Gastrocnemius medialis (tissue), 4 donors: ENCODE results near the gene MTOR. TPM values are rescaled to one million over a fixed set of nuclear protein-coding genes. Genes with fewer than 3 reads are reported as not detected.

Source experiments
- ATAC-seq, 2 donors: fragments of 150-250 bp; one replicate each; pipeline ENCODE4 v1.9.1; 2016
- DNase-seq, 2 donors: peaks; one replicate each; pipeline ENCODE4 v3.0.0-alpha.2; 2019
- H3K27ac ChIP-seq, 4 donors: fragments of 200-600 bp; sonication (generic); 1 replicate in 1 of 4; 2 replicates in 3 of 4; pipeline ENCODE4 v1.5.1; 2016 to 2018; ENCODE audit warnings: mild to moderate bottlenecking in 2 of 4, moderate library complexity in 1 of 4
- H3K27me3 ChIP-seq, 3 donors: fragments of 200-600 bp; sonication (generic) in 2 of 3; 1 replicate in 1 of 3; 2 replicates in 2 of 3; pipeline versions ENCODE4 v1.5.1 to v1.6.0; 2016 to 2019; ENCODE audit warnings: mild to moderate bottlenecking in 1 of 3, moderate library complexity in 1 of 3
- H3K36me3 ChIP-seq, 2 donors: fragments of 200-600 bp; sonication (generic) in 1 of 2; one replicate each; pipeline ENCODE4 v1.5.1; 2017 to 2018
- H3K4me1 ChIP-seq, 2 donors: fragments of 200-600 bp; sonication (generic) in 1 of 2; one replicate each; pipeline ENCODE4 v1.5.1; 2016 to 2017; ENCODE audit warnings: mild to moderate bottlenecking in 2 of 2
- H3K4me3 ChIP-seq, 4 donors: fragments of 200-600 bp; sonication (generic) in 3 of 4; 1 replicate in 1 of 4; 2 replicates in 3 of 4; pipeline ENCODE4 v1.5.1; 2016 to 2019; ENCODE audit warnings: mild to moderate bottlenecking in 2 of 4
- H3K9me3 ChIP-seq, 3 donors: fragments of 200-600 bp; sonication (generic) in 2 of 3; 1 replicate in 1 of 3; 2 replicates in 2 of 3; pipeline ENCODE4 v1.5.1; 2016 to 2019
- CTCF ChIP-seq, 5 experiments: fragments of 450-650 bp in 3 of 5; fragments of 200-600 bp in 2 of 5; sonication (generic) in 2 of 5; IDR thresholded peaks in 4 of 5; conservative IDR thresholded peaks in 1 of 5; 1 replicate in 4 of 5; 2 replicates in 1 of 5; pipeline ENCODE4 v1.5.1; 2016 to 2019; ENCODE audit warnings: antibody characterized with exemption in 5 of 5, mild to moderate bottlenecking in 3 of 5, moderate library complexity in 3 of 5
- POLR2A ChIP-seq, 2 donors: fragments of 450-650 bp; IDR thresholded peaks; one replicate each; pipeline ENCODE4 v1.6.1; 2017; ENCODE audit warnings: antibody characterized with exemption in 2 of 2, mild to moderate bottlenecking in 2 of 2, moderate library complexity in 2 of 2
- in situ Hi-C, 4 donors: fragments of 200-750 bp; cut with MboI; loops; one replicate each; pipeline versions ENCODE4 v1.15.0 to v1.8.0; 2017; ENCODE audit warnings: low sequenced_read_pairs in 4 of 4
- intact Hi-C: fragments of 100-400 bp; cut with DNase I; formaldehyde crosslinking; loops from one replicate; pipeline ENCODE4 v1.15.1; 2023; ENCODE audit warnings: low total_unique reads
- total RNA-seq, 4 donors: library from RNA; depleted of rRNA; stranded (reverse); fragments of >200 nt; gene quantifications; one replicate each; pipeline versions ENCODE4 v1.1.0 to v1.2.3, GENCODE V29; 2016

MTOR gene
- total RNA-seq, 4 donors from 2014 or later = 40.7 to 66.3 (median 52.9) TPM

- intact Hi-C loops (no loop called here), in situ Hi-C loops (no loop called here)
- Histone ChIP-seq H3K36me3 (peaks cover 2 to 91% of the 10 kb centered on the region in 2 donors), H3K4me1 (peaks cover 0 to 3% of the 10 kb centered on the region in 2 donors), H3K27me3 (no peaks in the 10 kb centered on the region), H3K27ac (peak overlapping the region in 2 of 4 donors; percentile 13 to 68), H3K4me3 (no peak overlapping the region), H3K9me3 (no peaks in the 10 kb centered on the region)
- ATAC-seq (peak in 1 of 2 donors; percentile 28), DNase-seq (peak in 1 of 2 donors; percentile 17)
- TF ChIP-seq POLR2A (IDR thresholded peaks at IDR 0.05) (no peak), CTCF (IDR thresholded peaks at IDR 0.05 in 4 of 5, conservative IDR thresholded peaks at IDR 0.05 in 1 of 5) (no peak)
These were observed 128.0 kb downstream of the MTOR start for GRCh38 chr1:11134251-11134897.

- Histone ChIP-seq H3K4me1 (peaks cover 0 to 3% of the 10 kb centered on the region in 2 donors), H3K9me3 (no peaks in the 10 kb centered on the region), H3K4me3 (no peak overlapping the region), H3K27ac (peak overlapping the region in 2 of 4 donors; percentile 23 to 68), H3K27me3 (no peaks in the 10 kb centered on the region), H3K36me3 (peaks cover 2 to 91% of the 10 kb centered on the region in 2 donors)
- in situ Hi-C loops (no loop called here), intact Hi-C loops (no loop called here)
- no peak for TF ChIP-seq POLR2A (IDR thresholded peaks at IDR 0.05)
- no peak for TF ChIP-seq CTCF (IDR thresholded peaks at IDR 0.05 in 4 of 5, conservative IDR thresholded peaks at IDR 0.05 in 1 of 5)
- DNase-seq (no peak), ATAC-seq (peak in 1 of 2 donors; percentile 32)
These were observed 129.6 kb downstream of the MTOR start for GRCh38 chr1:11132563-11133293.

GRCh38 chr1:11131816-11132215, 130.5 kb downstream of the MTOR start:
- H3K4me1 ChIP-seq = peaks cover 0 to 3% of the 10 kb centered on the region in 2 donors
- ATAC-seq (no peak), DNase-seq (no peak)
- intact Hi-C loops (no loop called here), in situ Hi-C loops (no loop called here)
- no peak for TF ChIP-seq POLR2A (IDR thresholded peaks at IDR 0.05)
- TF ChIP-seq CTCF (IDR thresholded peaks at IDR 0.05 in 4 of 5, conservative IDR thresholded peaks at IDR 0.05 in 1 of 5) = no peak
- peak overlapping the region in 1 of 4 donors; percentile 58 for H3K27ac ChIP-seq
- no peak overlapping the region for H3K4me3 ChIP-seq
- no peaks in the 10 kb centered on the region for H3K9me3 ChIP-seq
- H3K36me3 ChIP-seq = peaks cover 5 to 91% of the 10 kb centered on the region in 2 donors
- H3K27me3 ChIP-seq = no peaks in the 10 kb centered on the region

- no peak overlapping the region for H3K4me3 ChIP-seq
- H3K36me3 ChIP-seq = peaks cover 5 to 91% of the 10 kb centered on the region in 2 donors
- no peaks in the 10 kb centered on the region for H3K9me3 ChIP-seq
- intact Hi-C loops (no loop called here), in situ Hi-C loops (no loop called here)
- DNase-seq (no peak), ATAC-seq (no peak)
- peaks cover 0 to 3% of the 10 kb centered on the region in 2 donors for H3K4me1 ChIP-seq
- no peaks in the 10 kb centered on the region for H3K27me3 ChIP-seq
- TF ChIP-seq CTCF (IDR thresholded peaks at IDR 0.05 in 4 of 5, conservative IDR thresholded peaks at IDR 0.05 in 1 of 5) = no peak
- no peak for TF ChIP-seq POLR2A (IDR thresholded peaks at IDR 0.05)
- H3K27ac ChIP-seq = peak overlapping the region in 1 of 4 donors; percentile 58
These were observed 131.9 kb downstream of the MTOR start for GRCh38 chr1:11130406-11130805.
